ENCODE measurements around the gene TAPT1.

TAPT1 gene

DNA sequence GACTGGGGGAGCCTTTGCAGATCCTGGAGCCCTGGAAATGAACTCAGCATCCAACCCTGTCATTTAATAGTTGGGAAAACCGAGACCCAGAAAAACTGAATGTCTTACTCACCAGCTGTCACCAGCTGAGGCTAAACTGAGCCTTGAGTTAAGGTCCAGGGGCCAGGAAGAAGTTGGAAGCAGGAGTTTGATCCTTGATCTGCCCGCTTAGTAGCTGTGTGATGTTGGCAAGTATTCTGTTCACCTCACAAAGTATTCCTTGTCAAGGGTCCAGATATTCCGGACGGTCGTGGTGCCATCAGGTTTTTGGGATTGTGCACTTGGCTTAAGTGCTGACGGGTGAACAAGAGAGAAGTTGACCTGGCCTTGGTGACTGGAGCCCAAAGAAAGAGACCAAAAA is 111.7 kb downstream of the TAPT1 start:
- no peaks in the 10 kb centered on the region for H3K4me1 ChIP-seq (ENCODE audit: control insufficient read depth in 2 of 2, insufficient read depth in 2 of 2, low read length in 2 of 2)
- no peak overlapping the region for H3K9ac ChIP-seq (ENCODE audit: low read depth in 1 of 2, low read length in 2 of 2)
- H3K27ac ChIP-seq (ENCODE audit: low read depth in 2 of 2, low read length in 2 of 2) = no peak overlapping the region
- no peaks in the 10 kb centered on the region for H3K36me3 ChIP-seq (ENCODE audit: control insufficient read depth in 2 of 2, insufficient read depth in 2 of 2, low read length in 2 of 2)
- no peaks in the 10 kb centered on the region for H3K9me3 ChIP-seq (ENCODE audit: control insufficient read depth in 2 of 2, low read length in 2 of 2)
- H3K27me3 ChIP-seq (ENCODE audit: control insufficient read depth in 2 of 2, insufficient read depth in 2 of 2, low read length in 2 of 2) = no peaks in the 10 kb centered on the region
- H3K4me3 ChIP-seq (ENCODE audit: low read length in 2 of 2) = no peak overlapping the region

GRCh38 chr4:16113741-16114140 is 112.5 kb downstream of the TAPT1 start:
- Histone ChIP-seq H3K9ac (ENCODE audit: low read depth in 1 of 2, low read length in 2 of 2) (no peak overlapping the region), H3K27me3 (ENCODE audit: control insufficient read depth in 2 of 2, insufficient read depth in 2 of 2, low read length in 2 of 2) (no peaks in the 10 kb centered on the region), H3K4me3 (ENCODE audit: low read length in 2 of 2) (no peak overlapping the region), H3K9me3 (ENCODE audit: control insufficient read depth in 2 of 2, low read length in 2 of 2) (no peaks in the 10 kb centered on the region), H3K4me1 (ENCODE audit: control insufficient read depth in 2 of 2, insufficient read depth in 2 of 2, low read length in 2 of 2) (no peaks in the 10 kb centered on the region), H3K27ac (ENCODE audit: low read depth in 2 of 2, low read length in 2 of 2) (no peak overlapping the region), H3K36me3 (ENCODE audit: control insufficient read depth in 2 of 2, insufficient read depth in 2 of 2, low read length in 2 of 2) (no peaks in the 10 kb centered on the region)

- Histone ChIP-seq H3K9me3 (ENCODE audit: control insufficient read depth in 2 of 2, low read length in 2 of 2) (no peaks in the 10 kb centered on the region), H3K36me3 (ENCODE audit: control insufficient read depth in 2 of 2, insufficient read depth in 2 of 2, low read length in 2 of 2) (no peaks in the 10 kb centered on the region), H3K27ac (ENCODE audit: low read depth in 2 of 2, low read length in 2 of 2) (no peak overlapping the region), H3K4me1 (ENCODE audit: control insufficient read depth in 2 of 2, insufficient read depth in 2 of 2, low read length in 2 of 2) (no peaks in the 10 kb centered on the region), H3K9ac (ENCODE audit: low read depth in 1 of 2, low read length in 2 of 2) (no peak overlapping the region), H3K27me3 (ENCODE audit: control insufficient read depth in 2 of 2, insufficient read depth in 2 of 2, low read length in 2 of 2) (no peaks in the 10 kb centered on the region), H3K4me3 (ENCODE audit: low read length in 2 of 2) (no peak overlapping the region)
Observed at GRCh38 chr4:16111533-16111932, 114.7 kb downstream of the TAPT1 start.

GRCh38 chr4:16110661-16111290 is 115.5 kb downstream of the TAPT1 start:
- Histone ChIP-seq H3K27me3 (ENCODE audit: control insufficient read depth in 2 of 2, insufficient read depth in 2 of 2, low read length in 2 of 2) (no peaks in the 10 kb centered on the region), H3K9ac (ENCODE audit: low read depth in 1 of 2, low read length in 2 of 2) (no peak overlapping the region), H3K36me3 (ENCODE audit: control insufficient read depth in 2 of 2, insufficient read depth in 2 of 2, low read length in 2 of 2) (no peaks in the 10 kb centered on the region), H3K4me3 (ENCODE audit: low read length in 2 of 2) (no peak overlapping the region), H3K4me1 (ENCODE audit: control insufficient read depth in 2 of 2, insufficient read depth in 2 of 2, low read length in 2 of 2) (no peaks in the 10 kb centered on the region), H3K27ac (ENCODE audit: low read depth in 2 of 2, low read length in 2 of 2) (no peak overlapping the region), H3K9me3 (ENCODE audit: control insufficient read depth in 2 of 2, low read length in 2 of 2) (no peaks in the 10 kb centered on the region)

Data from mucosa of rectum (tissue), 2 donors.